ENCODE results near the gene MYOCD. TPM values are rescaled to one million over a fixed set of nuclear protein-coding genes. Genes with fewer than 3 reads are reported as not detected.

Gene MYOCD
- total and polyA plus RNA-seq, 12 donors, result 7.0 to 111 (median 45.2) TPM

- ATAC-seq (no peak), DNase-seq (no peak)
- TF ChIP-seq CTCF (IDR thresholded peaks at IDR 0.05), result no peak
- Histone ChIP-seq H3K27ac (peak overlapping the region in 4 of 10 donors; percentile 80 to 87 (median 85)), H3K36me3 (no peaks in the 10 kb centered on the region), H3K9me3 (peaks cover 0 to 5% (median 0%) of the 10 kb centered on the region in 11 donors), H3K27me3 (peaks cover 0 to under 1% (median 0%) of the 10 kb centered on the region in 7 donors), H3K4me1 (peaks cover 0 to 49% (median 11%) of the 10 kb centered on the region in 9 donors), H3K4me3 (no peak overlapping the region)
- WGBS, 2 donors, result 77 to 83% methylated on average over 2 of the region's 2 CpGs
- intact Hi-C loops (cut with DNase I), result no loop called here
Observed at GRCh38 chr17:12672947-12673346, 7.3 kb downstream of the MYOCD start.

- TF ChIP-seq CTCF (IDR thresholded peaks at IDR 0.05), result no peak
- intact Hi-C loops (cut with DNase I), result no loop called here
- Histone ChIP-seq H3K27me3 (no peaks in the 10 kb centered on the region), H3K9me3 (peaks cover 0 to 5% (median 0%) of the 10 kb centered on the region in 11 donors), H3K36me3 (no peaks in the 10 kb centered on the region), H3K4me3 (no peak overlapping the region), H3K27ac (peak overlapping the region in 1 of 10 donors; percentile 6), H3K4me1 (peaks cover 0 to 58% (median 19%) of the 10 kb centered on the region in 9 donors)
- 67 to 71% methylated on average over 3 of the region's 3 CpGs for WGBS, 2 donors
- peak in 2 of 8 donors; percentile 27 to 67 for ATAC-seq
- no peak for DNase-seq
Observed at GRCh38 chr17:12673788-12674187, 8.1 kb downstream of the MYOCD start.

- peak overlapping the region in 3 of 10 donors; percentile 3 to 16 (median 13) for H3K4me3 ChIP-seq
Observed at GRCh38 chr17:12680407-12680897, 14.8 kb downstream of the MYOCD start.

GRCh38 chr17:12680993-12681392 is 15.3 kb downstream of the MYOCD start:
- H3K4me3 ChIP-seq, result peak overlapping the region in 1 of 10 donors; percentile 3
- H3K27me3 ChIP-seq, result no peaks in the 10 kb centered on the region
- no peaks in the 10 kb centered on the region for H3K36me3 ChIP-seq
- no peak for DNase-seq
- H3K9me3 ChIP-seq, result no peaks in the 10 kb centered on the region
- TF ChIP-seq CTCF (IDR thresholded peaks at IDR 0.05), result no peak
- WGBS, 2 donors, result 68 to 72% methylated on average over 5 of the region's 5 CpGs
- intact Hi-C loops (cut with DNase I), result loop anchor here in 3 of 10 donors (5.0 kb wide), 2 partner anchors 49 to 51 kb away; no protein-coding TSS in a partner anchor
- peak in 3 of 8 donors; percentile 26 to 39 (median 35) for ATAC-seq
- peak overlapping the region; percentile 3 to 75 (median 62) for H3K27ac ChIP-seq
- H3K4me1 ChIP-seq, result peaks cover 0 to 84% (median 29%) of the 10 kb centered on the region in 9 donors

More at GRCh38 chr17:12680407-12680897, 14.8 kb downstream of the MYOCD start:
- ATAC-seq (peak in 3 of 8 donors; percentile 40 to 68 (median 48)), DNase-seq (peak in 1 of 2 donors; percentile 25)
- Histone ChIP-seq H3K36me3 (no peaks in the 10 kb centered on the region), H3K9me3 (no peaks in the 10 kb centered on the region), H3K4me1 (peaks cover 0 to 81% (median 29%) of the 10 kb centered on the region in 9 donors), H3K27ac (peak overlapping the region; percentile 3 to 75 (median 62)), H3K27me3 (no peaks in the 10 kb centered on the region)
- intact Hi-C loops (cut with DNase I), result loop anchor here in 3 of 10 donors (5.0 kb wide), 2 partner anchors 48 to 52 kb away; no protein-coding TSS in a partner anchor
- no peak for TF ChIP-seq CTCF (IDR thresholded peaks at IDR 0.05)
- 40 to 52% methylated on average over 14 of the region's 14 CpGs for WGBS, 2 donors

Data from heart right ventricle (tissue), 16 donors.